ENCODE results near the gene ZFHX3. TPM values are rescaled to one million over a fixed set of nuclear protein-coding genes. Genes with fewer than 3 reads are reported as not detected.

The ZFHX3 gene
- total and polyA plus RNA-seq, 2 donors (not counting 3 experiments of a cell fraction or from before 2014, with no cell fraction given), result 3.7 to 18.8 TPM

DNA sequence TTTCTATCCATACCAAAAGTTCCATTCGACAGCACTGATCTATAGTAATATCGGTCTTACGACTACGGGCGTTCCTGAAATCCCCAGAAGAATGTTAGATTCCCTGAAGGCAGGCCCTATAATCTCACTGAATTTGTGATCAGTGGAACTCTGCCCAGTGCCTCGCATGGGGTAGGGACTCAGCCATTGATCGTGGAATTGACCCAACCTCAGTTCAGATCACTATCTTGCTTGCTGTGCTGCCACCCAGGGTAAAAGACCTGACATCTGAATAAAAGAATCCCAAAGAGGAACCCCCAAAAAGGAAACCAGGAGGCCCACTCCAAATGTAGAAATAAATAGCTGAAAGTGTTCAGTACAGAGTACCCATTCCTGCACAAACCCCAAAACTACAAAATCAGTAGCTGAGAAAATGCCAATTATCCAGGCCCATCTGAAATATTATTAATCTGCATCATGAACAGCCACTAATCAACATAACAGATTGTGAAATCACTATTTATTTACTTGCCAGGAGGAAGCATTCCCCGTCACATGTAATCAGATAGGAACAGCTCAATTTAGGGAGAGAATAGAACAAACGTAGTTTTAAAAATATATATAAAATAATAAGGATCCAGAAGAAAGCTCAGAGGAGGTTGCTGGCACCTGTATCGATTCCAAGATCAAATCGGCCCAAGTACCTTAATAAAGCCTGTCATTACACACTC, 221.9 kb downstream of the ZFHX3 start:
- H3K4me2 ChIP-seq (ENCODE audit: insufficient read depth, low read length), result no peak overlapping the region
- H3K4me1 ChIP-seq (ENCODE audit: control insufficient read depth, extremely low read depth, insufficient read depth, low read length), result no peaks in the 10 kb centered on the region
- no peaks in the 10 kb centered on the region for H3K9me1 ChIP-seq (replicated peaks; ENCODE audit: control insufficient read depth, extremely low read depth, insufficient read depth, low read length)
- dilution Hi-C loops (cut with MboI; ENCODE audit: extremely low pct_ligation_motif_present, low sequenced_read_pairs), result no loop called here
- H4K20me1 ChIP-seq (replicated peaks; ENCODE audit: control insufficient read depth, extremely low read depth, insufficient read depth, low read length), result no peaks in the 10 kb centered on the region
- no peak overlapping the region for H3K4me3 ChIP-seq (replicated peaks in 1 of 3; ENCODE audit: insufficient read depth in 1 of 3, low read depth in 1 of 3, low read length in 3 of 3)
- TF ChIP-seq, protein P1, sequence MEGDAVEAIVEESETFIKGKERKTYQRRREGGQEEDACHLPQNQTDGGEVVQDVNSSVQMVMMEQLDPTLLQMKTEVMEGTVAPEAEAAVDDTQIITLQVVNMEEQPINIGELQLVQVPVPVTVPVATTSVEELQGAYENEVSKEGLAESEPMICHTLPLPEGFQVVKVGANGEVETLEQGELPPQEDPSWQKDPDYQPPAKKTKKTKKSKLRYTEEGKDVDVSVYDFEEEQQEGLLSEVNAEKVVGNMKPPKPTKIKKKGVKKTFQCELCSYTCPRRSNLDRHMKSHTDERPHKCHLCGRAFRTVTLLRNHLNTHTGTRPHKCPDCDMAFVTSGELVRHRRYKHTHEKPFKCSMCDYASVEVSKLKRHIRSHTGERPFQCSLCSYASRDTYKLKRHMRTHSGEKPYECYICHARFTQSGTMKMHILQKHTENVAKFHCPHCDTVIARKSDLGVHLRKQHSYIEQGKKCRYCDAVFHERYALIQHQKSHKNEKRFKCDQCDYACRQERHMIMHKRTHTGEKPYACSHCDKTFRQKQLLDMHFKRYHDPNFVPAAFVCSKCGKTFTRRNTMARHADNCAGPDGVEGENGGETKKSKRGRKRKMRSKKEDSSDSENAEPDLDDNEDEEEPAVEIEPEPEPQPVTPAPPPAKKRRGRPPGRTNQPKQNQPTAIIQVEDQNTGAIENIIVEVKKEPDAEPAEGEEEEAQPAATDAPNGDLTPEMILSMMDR (IDR thresholded peaks at IDR 0.05; ENCODE audit: extremely low read depth in 1 of 2, insufficient read depth in 1 of 2, low read depth in 1 of 2, low read length in 2 of 2), result no peak
- TF ChIP-seq EZH2 (IDR thresholded peaks at IDR 0.05; ENCODE audit: borderline replicate concordance, low read depth, low read length, severe bottlenecking), result no peak
- TF ChIP-seq MYC (IDR thresholded peaks at IDR 0.05; ENCODE audit: low read depth, low read length), result no peak
- no peak for TF ChIP-seq POLR2AphosphoS5 (IDR thresholded peaks at IDR 0.05; ENCODE audit: insufficient read depth, low read depth, low read length)
- no peak for TF ChIP-seq JUN (IDR thresholded peaks at IDR 0.05; ENCODE audit: borderline replicate concordance, insufficient read depth, insufficient read length, low read depth)
- TF ChIP-seq, protein P2, sequence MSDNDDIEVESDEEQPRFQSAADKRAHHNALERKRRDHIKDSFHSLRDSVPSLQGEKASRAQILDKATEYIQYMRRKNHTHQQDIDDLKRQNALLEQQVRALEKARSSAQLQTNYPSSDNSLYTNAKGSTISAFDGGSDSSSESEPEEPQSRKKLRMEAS (IDR thresholded peaks at IDR 0.05; ENCODE audit: insufficient read depth, insufficient read length), result no peak
- no peaks in the 10 kb centered on the region for H3K79me2 ChIP-seq (ENCODE audit: control insufficient read depth, insufficient read depth, low read length)
- FAIRE-seq (no peak), DNase-seq (ENCODE audit: low read depth, low spot score) (no peak)
- no peak overlapping the region for H3K27ac ChIP-seq (ENCODE audit: insufficient read depth, low read depth, low read length)
- no TSS peak for BruUV-seq (replicated peaks)
- no peak overlapping the region for H3K9ac ChIP-seq (replicated peaks; ENCODE audit: extremely low read depth, insufficient read depth, low read length)
- intact Hi-C loops (cut with micrococcal nuclease), result no loop called here
- peaks cover 0 to 3% of the 10 kb centered on the region in 2 experiments for H3K36me3 ChIP-seq (ENCODE audit: control insufficient read depth in 2 of 2, extremely low read depth in 1 of 2, insufficient read depth in 2 of 2, low read length in 2 of 2)
- H3K9me3 ChIP-seq (replicated peaks; ENCODE audit: control insufficient read depth, insufficient read depth, low read length), result no peaks in the 10 kb centered on the region
- POLR2A ChIA-PET, result interaction anchor here (0.6 kb wide), 1 partner anchor 28 kb away, joined by 3 read pairs; no protein-coding TSS in a partner anchor
- CTCF ChIA-PET, result interaction anchor here (0.6 to 1.1 kb wide), 2 partner anchors 20 to 351 kb away, joined by 3 read pairs; no protein-coding TSS in a partner anchor
- H3K27me3 ChIP-seq (ENCODE audit: control insufficient read depth in 2 of 2, insufficient read depth in 2 of 2, low read length in 2 of 2), result no peaks in the 10 kb centered on the region
- no peak overlapping the region for H2AFZ ChIP-seq (ENCODE audit: low read depth, low read length)

Data from endothelial cell of umbilical vein (primary cell).